ENCODE data around the gene CRB3. TPM values are rescaled to one million over a fixed set of nuclear protein-coding genes. Genes with fewer than 3 reads are reported as not detected.
"Not testable (repeated sequence)": the region's sequence is repeated elsewhere in the genome, so short reads cannot be mapped to it uniquely, and the experiment has no call there.

Gene CRB3
- total and polyA plus RNA-seq, 4 experiments from 2014 or later = 4.2 to 10.3 (median 4.7) TPM

- Mint-ChIP-seq H3K4me3 (peak overlapping the region in 6 of 8 donors; percentile 5 to 69 (median 52)), H3K27me3 (peaks cover 2 to 15% of the 10 kb centered on the region in 2 donors), H3K9me3 (no peaks in the 10 kb centered on the region), H3K36me3 (no peaks in the 10 kb centered on the region), H3K4me1 (peaks cover 10 to 22% (median 14%) of the 10 kb centered on the region in 4 donors), H3K27ac (peak overlapping the region in 1 of 7 donors; percentile 15)
- intact Hi-C loops (cut with micrococcal nuclease) = loop anchor here (2.0 to 10.0 kb wide), 3 partner anchors 79 to 221 kb away; partner anchors contain the start of genes CLPP and KHSRP
- H3K36me3 ChIP-seq (ENCODE audit: insufficient read depth, low read length) = no peaks in the 10 kb centered on the region
- ChIA-PET CTCF (ENCODE audit: partially characterized antibody) (interaction anchor here (0.6 to 1.6 kb wide), 6 partner anchors 12 to 221 kb away, joined by 3 to 4 read pairs (median 3); no protein-coding TSS in a partner anchor), POLR2A (ENCODE audit: partially characterized antibody) (interaction anchor here (0.7 to 1.6 kb wide), 3 partner anchors 22 to 79 kb away, joined by 3 to 8 read pairs (median 5); partner anchors contain the start of genes DENND1C and KHSRP)
- H3K4me3 ChIP-seq (ENCODE audit: low read length in 2 of 2) = no peak overlapping the region
- peaks cover 7% of the 10 kb centered on the region for H3K27me3 ChIP-seq (ENCODE audit: insufficient read depth, low read length)
- no peaks in the 10 kb centered on the region for H3K9me3 ChIP-seq (ENCODE audit: control insufficient read depth in 1 of 2, low read length in 2 of 2)
- no peak overlapping the region for H3K27ac ChIP-seq (ENCODE audit: low read depth, low read length)
- DNase-seq = no peak
- peaks cover 18% of the 10 kb centered on the region for H3K4me1 ChIP-seq (ENCODE audit: insufficient read depth, low read length)
Observed at GRCh38 chr19:6503407-6504201, 39.5 kb downstream of the CRB3 start.

DNA sequence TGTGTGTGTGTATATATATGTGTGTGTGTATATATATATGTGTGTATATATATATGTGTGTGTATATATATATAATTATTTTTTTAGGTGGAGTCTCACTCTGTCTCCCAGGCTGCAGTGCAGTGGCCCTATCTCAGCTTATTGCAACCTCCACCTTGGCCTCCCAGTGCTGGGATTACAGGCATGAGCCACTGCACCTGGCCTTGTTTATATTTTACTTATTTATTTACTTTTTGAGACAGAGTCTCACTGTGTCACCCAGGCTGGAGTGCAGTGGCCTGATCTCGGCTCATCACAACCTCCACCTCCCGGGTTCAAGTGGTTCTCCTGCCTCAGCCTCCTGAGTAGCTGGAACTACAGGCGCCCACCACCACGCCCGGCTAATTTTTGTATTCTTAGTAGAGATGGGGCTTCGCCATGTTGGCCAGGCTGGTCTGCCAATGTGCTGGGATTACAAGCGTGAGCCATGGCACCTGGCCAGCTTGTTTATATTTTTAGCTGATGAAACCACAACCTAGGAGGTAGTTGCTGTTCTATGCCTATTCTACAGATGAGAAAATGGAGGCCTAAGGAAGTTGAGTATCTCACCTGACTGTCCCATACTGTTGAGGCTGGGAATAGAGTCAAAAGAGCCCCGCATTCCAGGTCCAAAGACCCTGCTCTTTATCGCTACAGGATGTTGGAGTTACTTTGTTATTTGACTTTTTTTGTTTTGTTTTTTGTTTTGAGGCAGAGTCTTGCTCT is 44.1 kb downstream of the CRB3 start:
- H3K27ac Mint-ChIP-seq; H3K4me3 Mint-ChIP-seq; POLR2A ChIA-PET (ENCODE audit: partially characterized antibody); H3K36me3 ChIP-seq (ENCODE audit: insufficient read depth, low read length); H3K27me3 Mint-ChIP-seq; DNase-seq; H3K27ac ChIP-seq (ENCODE audit: low read depth, low read length); H3K4me1 ChIP-seq (ENCODE audit: insufficient read depth, low read length); H3K36me3 Mint-ChIP-seq; H3K9me3 Mint-ChIP-seq; H3K9me3 ChIP-seq (ENCODE audit: control insufficient read depth in 1 of 2, low read length in 2 of 2); H3K27me3 ChIP-seq (ENCODE audit: insufficient read depth, low read length); H3K4me3 ChIP-seq (ENCODE audit: low read length in 2 of 2): not testable (repeated sequence)
- intact Hi-C loops (cut with micrococcal nuclease) = loop anchor here (10.0 kb wide), 1 partner anchor 83 kb away; the partner anchor contains the start of gene KHSRP
- peaks cover 4 to 12% (median 6%) of the 10 kb centered on the region in 4 donors for H3K4me1 Mint-ChIP-seq
- CTCF ChIA-PET (ENCODE audit: partially characterized antibody) = interaction anchor here (0.5 to 2.3 kb wide), 2 partner anchors 8 to 98 kb away, joined by 3 to 9 read pairs; no protein-coding TSS in a partner anchor

GRCh38 chr19:6509118-6509971 is 45.3 kb downstream of the CRB3 start:
- no peaks in the 10 kb centered on the region for H3K27me3 ChIP-seq (ENCODE audit: insufficient read depth, low read length)
- POLR2A ChIA-PET (ENCODE audit: partially characterized antibody) = no interaction called here
- no peak overlapping the region for H3K4me3 ChIP-seq (ENCODE audit: low read length in 2 of 2)
- H3K4me1 Mint-ChIP-seq = peaks cover 4 to 7% (median 6%) of the 10 kb centered on the region in 4 donors
- CTCF ChIA-PET (ENCODE audit: partially characterized antibody) = no interaction called here
- H3K36me3 ChIP-seq (ENCODE audit: insufficient read depth, low read length) = no peaks in the 10 kb centered on the region
- no peaks in the 10 kb centered on the region for H3K36me3 Mint-ChIP-seq
- DNase-seq = no peak
- no peak overlapping the region for H3K27ac Mint-ChIP-seq
- H3K27me3 Mint-ChIP-seq = peaks cover 0 to 4% of the 10 kb centered on the region in 2 donors
- no peaks in the 10 kb centered on the region for H3K9me3 ChIP-seq (ENCODE audit: control insufficient read depth in 1 of 2, low read length in 2 of 2)
- no peak overlapping the region for H3K4me3 Mint-ChIP-seq
- no peak overlapping the region for H3K27ac ChIP-seq (ENCODE audit: low read depth, low read length)
- H3K4me1 ChIP-seq (ENCODE audit: insufficient read depth, low read length) = peaks cover 6% of the 10 kb centered on the region
- H3K9me3 Mint-ChIP-seq = no peaks in the 10 kb centered on the region
- intact Hi-C loops (cut with micrococcal nuclease) = loop anchor here (10.0 kb wide), 1 partner anchor 85 kb away; the partner anchor contains the start of gene KHSRP

- no peaks in the 10 kb centered on the region for H3K36me3 ChIP-seq (ENCODE audit: insufficient read depth, low read length)
- ChIA-PET POLR2A (ENCODE audit: partially characterized antibody) (no interaction called here), CTCF (ENCODE audit: partially characterized antibody) (interaction anchor here (1.2 kb wide), 1 partner anchor 10 kb away, joined by 3 read pairs; no protein-coding TSS in a partner anchor)
- no peaks in the 10 kb centered on the region for H3K4me1 ChIP-seq (ENCODE audit: insufficient read depth, low read length)
- H3K4me3 ChIP-seq (ENCODE audit: low read length in 2 of 2) = no peak overlapping the region
- H3K4me3 Mint-ChIP-seq = no peak overlapping the region
- H3K36me3 Mint-ChIP-seq = no peaks in the 10 kb centered on the region
- no peaks in the 10 kb centered on the region for H3K9me3 Mint-ChIP-seq
- intact Hi-C loops (cut with micrococcal nuclease) = no loop called here
- DNase-seq = no peak
- H3K4me1 Mint-ChIP-seq = peaks cover 0 to 5% (median under 1%) of the 10 kb centered on the region in 4 donors
- no peaks in the 10 kb centered on the region for H3K9me3 ChIP-seq (ENCODE audit: control insufficient read depth in 1 of 2, low read length in 2 of 2)
- no peaks in the 10 kb centered on the region for H3K27me3 Mint-ChIP-seq
- no peak overlapping the region for H3K27ac ChIP-seq (ENCODE audit: low read depth, low read length)
- peak overlapping the region in 1 of 7 donors; percentile 36 for H3K27ac Mint-ChIP-seq
- no peaks in the 10 kb centered on the region for H3K27me3 ChIP-seq (ENCODE audit: insufficient read depth, low read length)
Observed at GRCh38 chr19:6510618-6511017, 46.5 kb downstream of the CRB3 start.

DNA sequence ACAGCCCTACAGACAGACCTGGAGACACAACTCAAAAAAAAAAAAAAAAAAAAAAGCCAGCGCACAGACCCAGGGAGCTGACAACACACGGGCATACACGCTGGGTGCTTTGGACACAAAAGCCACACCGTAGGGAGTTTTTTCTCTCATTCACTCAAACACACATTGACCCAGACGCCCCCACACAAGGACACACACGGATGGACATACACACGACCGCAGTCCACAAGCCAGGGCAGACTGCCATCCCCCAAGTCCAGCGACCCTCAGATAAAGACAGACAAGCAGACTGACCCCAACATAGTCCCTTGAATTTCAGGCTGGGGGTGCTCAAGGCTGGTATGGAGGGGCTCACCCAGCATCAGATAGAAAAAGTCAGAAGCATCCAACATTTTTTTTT is 50.0 kb downstream of the CRB3 start:
- peak overlapping the region in 4 of 8 donors; percentile 9 to 43 (median 25) for H3K4me3 Mint-ChIP-seq
- no peak overlapping the region for H3K4me3 ChIP-seq (ENCODE audit: low read length in 2 of 2)
- H3K36me3 ChIP-seq (ENCODE audit: insufficient read depth, low read length) = no peaks in the 10 kb centered on the region
- no peaks in the 10 kb centered on the region for H3K36me3 Mint-ChIP-seq
- POLR2A ChIA-PET (ENCODE audit: partially characterized antibody) = no interaction called here
- peaks cover 21 to 34% (median 25%) of the 10 kb centered on the region in 4 donors for H3K4me1 Mint-ChIP-seq
- H3K27ac ChIP-seq (ENCODE audit: low read depth, low read length) = no peak overlapping the region
- no peaks in the 10 kb centered on the region for H3K9me3 ChIP-seq (ENCODE audit: control insufficient read depth in 1 of 2, low read length in 2 of 2)
- peaks cover 0 to 3% (median 0%) of the 10 kb centered on the region in 8 donors for H3K9me3 Mint-ChIP-seq
- no peaks in the 10 kb centered on the region for H3K27me3 ChIP-seq (ENCODE audit: insufficient read depth, low read length)
- H3K27ac Mint-ChIP-seq = peak overlapping the region in 1 of 7 donors; percentile 29
- CTCF ChIA-PET (ENCODE audit: partially characterized antibody) = interaction anchor here (0.6 kb wide), 1 partner anchor 53 kb away, joined by 4 read pairs; no protein-coding TSS in a partner anchor
- DNase-seq = no peak
- H3K27me3 Mint-ChIP-seq = no peaks in the 10 kb centered on the region
- H3K4me1 ChIP-seq (ENCODE audit: insufficient read depth, low read length) = peaks cover 25% of the 10 kb centered on the region
- intact Hi-C loops (cut with micrococcal nuclease) = no loop called here

DNA sequence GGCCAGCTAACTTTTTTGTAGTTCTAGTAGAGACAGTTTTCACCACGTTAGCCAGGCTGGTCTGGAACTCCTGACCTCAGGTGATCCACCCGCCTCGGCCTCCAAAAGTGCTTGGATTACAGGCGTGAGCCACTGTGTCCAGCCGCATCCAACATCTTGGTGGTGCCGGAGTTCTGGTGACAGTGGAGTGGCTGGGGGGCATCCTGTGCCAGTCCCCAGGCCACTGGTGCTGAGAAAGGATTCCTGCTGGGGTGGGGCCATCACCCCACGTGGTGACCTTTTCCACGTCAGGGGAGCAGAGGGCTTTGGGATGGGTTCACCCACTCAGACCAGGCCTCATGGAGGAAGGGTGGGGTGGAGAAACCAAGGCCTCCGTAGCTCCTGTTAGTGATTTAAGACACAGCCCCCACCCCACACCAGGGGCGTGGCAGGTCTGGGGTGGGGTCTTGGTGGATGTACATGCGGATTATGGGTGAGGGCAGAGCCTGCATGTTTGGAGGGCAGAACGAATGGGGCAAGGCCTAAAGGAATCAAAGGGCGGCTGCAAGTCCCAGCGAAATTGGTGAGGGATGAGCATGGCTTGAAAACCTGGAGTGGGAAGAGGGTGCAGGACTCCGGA is 51.0 kb downstream of the CRB3 start:
- intact Hi-C loops (cut with micrococcal nuclease) = no loop called here
- CTCF ChIA-PET (ENCODE audit: partially characterized antibody) = interaction anchor here (4.5 kb wide), 1 partner anchor 348 kb away, joined by 54 read pairs; no protein-coding TSS in a partner anchor
- H3K9me3 Mint-ChIP-seq = peaks cover 0 to 3% (median 0%) of the 10 kb centered on the region in 8 donors

More for the DNA sequence above, 51.0 kb downstream of the CRB3 start:
- DNase-seq = no peak
- no peaks in the 10 kb centered on the region for H3K27me3 Mint-ChIP-seq
- peak overlapping the region in 2 of 7 donors; percentile 72 to 80 for H3K27ac Mint-ChIP-seq
- Histone ChIP-seq H3K36me3 (ENCODE audit: insufficient read depth, low read length) (no peaks in the 10 kb centered on the region), H3K27me3 (ENCODE audit: insufficient read depth, low read length) (no peaks in the 10 kb centered on the region), H3K27ac (ENCODE audit: low read depth, low read length) (no peak overlapping the region), H3K4me3 (ENCODE audit: low read length in 2 of 2) (no peak overlapping the region), H3K4me1 (ENCODE audit: insufficient read depth, low read length) (peaks cover 25% of the 10 kb centered on the region), H3K9me3 (ENCODE audit: control insufficient read depth in 1 of 2, low read length in 2 of 2) (no peaks in the 10 kb centered on the region)
- peak overlapping the region; percentile 42 to 81 (median 64) for H3K4me3 Mint-ChIP-seq
- POLR2A ChIA-PET (ENCODE audit: partially characterized antibody) = no interaction called here
- no peaks in the 10 kb centered on the region for H3K36me3 Mint-ChIP-seq
- peaks cover 21 to 37% (median 27%) of the 10 kb centered on the region in 4 donors for H3K4me1 Mint-ChIP-seq
